ENCODE data around the gene PFKP. TPM values are rescaled to one million over a fixed set of nuclear protein-coding genes. Genes with fewer than 3 reads are reported as not detected.
A peak's percentile ranks its signal among the peaks of the same experiment; 100 is the strongest.

Gene PFKP
- total and polyA plus RNA-seq, 2 donors: 40.7 to 118 TPM

GRCh38 chr10:3065622-3066021 lies 1.7 kb upstream of the PFKP start:
- peaks cover 0 to 9% of the 10 kb centered on the region in 2 donors for H3K4me1 ChIP-seq (ENCODE audit: control insufficient read depth in 2 of 2, insufficient read depth in 2 of 2, low read length in 2 of 2)
- WGBS: 95% methylated on average over 8 of the region's 8 CpGs
- H3K9me3 ChIP-seq (ENCODE audit: control insufficient read depth in 2 of 2, insufficient read depth in 1 of 2, low read length in 1 of 2): no peaks in the 10 kb centered on the region
- no peak overlapping the region for H3K4me3 ChIP-seq (ENCODE audit: low read length in 2 of 2)
- H3K27ac ChIP-seq (ENCODE audit: low read depth in 1 of 2, low read length in 1 of 2): no peak overlapping the region
- peaks cover 18 to 53% of the 10 kb centered on the region in 2 donors for H3K27me3 ChIP-seq (ENCODE audit: control insufficient read depth in 2 of 2, insufficient read depth in 1 of 2, low read length in 1 of 2)
- no peak for DNase-seq (ENCODE audit: low read depth in 6 of 9, low spot score in 9 of 9)
- peaks cover 0 to 5% of the 10 kb centered on the region in 2 donors for H3K36me3 ChIP-seq (ENCODE audit: control insufficient read depth in 2 of 2, insufficient read depth in 2 of 2, low read length in 1 of 2)

GRCh38 chr10:3066317-3067117 lies 831 bp upstream of the PFKP start:
- Histone ChIP-seq H3K4me3 (ENCODE audit: low read length in 2 of 2) (peak overlapping the region; percentile 18 to 75), H3K36me3 (ENCODE audit: control insufficient read depth in 2 of 2, insufficient read depth in 2 of 2, low read length in 1 of 2) (peaks cover 1 to 7% of the 10 kb centered on the region in 2 donors), H3K4me1 (ENCODE audit: control insufficient read depth in 2 of 2, insufficient read depth in 2 of 2, low read length in 2 of 2) (peaks cover 0 to 9% of the 10 kb centered on the region in 2 donors), H3K27me3 (ENCODE audit: control insufficient read depth in 2 of 2, insufficient read depth in 1 of 2, low read length in 1 of 2) (peaks cover 18 to 53% of the 10 kb centered on the region in 2 donors), H3K27ac (ENCODE audit: low read depth in 1 of 2, low read length in 1 of 2) (no peak overlapping the region), H3K9me3 (ENCODE audit: control insufficient read depth in 2 of 2, insufficient read depth in 1 of 2, low read length in 1 of 2) (no peaks in the 10 kb centered on the region)
- 14% methylated on average over 71 of the region's 71 CpGs for WGBS
- no peak for DNase-seq (ENCODE audit: low read depth in 6 of 9, low spot score in 9 of 9)

GRCh38 chr10:3067859-3068179 lies 471 bp downstream of the PFKP start:
- peaks cover 18 to 48% of the 10 kb centered on the region in 2 donors for H3K27me3 ChIP-seq (ENCODE audit: control insufficient read depth in 2 of 2, insufficient read depth in 1 of 2, low read length in 1 of 2)
- H3K4me1 ChIP-seq (ENCODE audit: control insufficient read depth in 2 of 2, insufficient read depth in 2 of 2, low read length in 2 of 2): peaks cover 0 to 9% of the 10 kb centered on the region in 2 donors
- DNase-seq (ENCODE audit: low read depth in 6 of 9, low spot score in 9 of 9): peak in 2 of 9 donors; percentile 16 to 21
- peak overlapping the region; percentile 26 to 66 for H3K27ac ChIP-seq (ENCODE audit: low read depth in 1 of 2, low read length in 1 of 2)
- WGBS: under 1% methylated on average over 29 of the region's 29 CpGs
- no peaks in the 10 kb centered on the region for H3K9me3 ChIP-seq (ENCODE audit: control insufficient read depth in 2 of 2, insufficient read depth in 1 of 2, low read length in 1 of 2)
- H3K36me3 ChIP-seq (ENCODE audit: control insufficient read depth in 2 of 2, insufficient read depth in 2 of 2, low read length in 1 of 2): peaks cover 7 to 10% of the 10 kb centered on the region in 2 donors
- peak overlapping the region; percentile 75 to 84 for H3K4me3 ChIP-seq (ENCODE audit: low read length in 2 of 2)

GRCh38 chr10:3068201-3068967 lies 1.0 kb downstream of the PFKP start:
- peaks cover 18 to 42% of the 10 kb centered on the region in 2 donors for H3K27me3 ChIP-seq (ENCODE audit: control insufficient read depth in 2 of 2, insufficient read depth in 1 of 2, low read length in 1 of 2)
- peak overlapping the region; percentile 75 to 84 for H3K4me3 ChIP-seq (ENCODE audit: low read length in 2 of 2)
- DNase-seq (ENCODE audit: low read depth in 6 of 9, low spot score in 9 of 9): peak in 6 of 9 donors; percentile 33 to 75 (median 43)
- peaks cover 0 to 9% of the 10 kb centered on the region in 2 donors for H3K4me1 ChIP-seq (ENCODE audit: control insufficient read depth in 2 of 2, insufficient read depth in 2 of 2, low read length in 2 of 2)
- H3K27ac ChIP-seq (ENCODE audit: low read depth in 1 of 2, low read length in 1 of 2): peak overlapping the region; percentile 60 to 80
- WGBS: under 1% methylated on average over 86 of the region's 86 CpGs
- no peaks in the 10 kb centered on the region for H3K9me3 ChIP-seq (ENCODE audit: control insufficient read depth in 2 of 2, insufficient read depth in 1 of 2, low read length in 1 of 2)
- peaks cover 7 to 12% of the 10 kb centered on the region in 2 donors for H3K36me3 ChIP-seq (ENCODE audit: control insufficient read depth in 2 of 2, insufficient read depth in 2 of 2, low read length in 1 of 2)

- Histone ChIP-seq H3K9me3 (ENCODE audit: control insufficient read depth in 2 of 2, insufficient read depth in 1 of 2, low read length in 1 of 2) (no peaks in the 10 kb centered on the region), H3K27ac (ENCODE audit: low read depth in 1 of 2, low read length in 1 of 2) (no peak overlapping the region), H3K4me1 (ENCODE audit: control insufficient read depth in 2 of 2, insufficient read depth in 2 of 2, low read length in 2 of 2) (peaks cover 0 to 9% of the 10 kb centered on the region in 2 donors), H3K36me3 (ENCODE audit: control insufficient read depth in 2 of 2, insufficient read depth in 2 of 2, low read length in 1 of 2) (peaks cover 7 to 15% of the 10 kb centered on the region in 2 donors), H3K27me3 (ENCODE audit: control insufficient read depth in 2 of 2, insufficient read depth in 1 of 2, low read length in 1 of 2) (peaks cover 18 to 35% of the 10 kb centered on the region in 2 donors), H3K4me3 (ENCODE audit: low read length in 2 of 2) (peak overlapping the region; percentile 75 to 84)
- peak in 3 of 9 donors; percentile 12 to 51 (median 16) for DNase-seq (ENCODE audit: low read depth in 6 of 9, low spot score in 9 of 9)
- WGBS: 20% methylated on average over 57 of the region's 57 CpGs
These were observed 1.8 kb downstream of the PFKP start for GRCh38 chr10:3068968-3069737.

GRCh38 chr10:3069876-3070275 lies 2.5 kb downstream of the PFKP start:
- H3K4me1 ChIP-seq (ENCODE audit: control insufficient read depth in 2 of 2, insufficient read depth in 2 of 2, low read length in 2 of 2): peaks cover 0 to 9% of the 10 kb centered on the region in 2 donors
- peaks cover 7 to 18% of the 10 kb centered on the region in 2 donors for H3K36me3 ChIP-seq (ENCODE audit: control insufficient read depth in 2 of 2, insufficient read depth in 2 of 2, low read length in 1 of 2)
- no peak for DNase-seq (ENCODE audit: low read depth in 6 of 9, low spot score in 9 of 9)
- 95% methylated on average over 11 of the region's 11 CpGs for WGBS
- peaks cover 18 to 30% of the 10 kb centered on the region in 2 donors for H3K27me3 ChIP-seq (ENCODE audit: control insufficient read depth in 2 of 2, insufficient read depth in 1 of 2, low read length in 1 of 2)
- H3K9me3 ChIP-seq (ENCODE audit: control insufficient read depth in 2 of 2, insufficient read depth in 1 of 2, low read length in 1 of 2): no peaks in the 10 kb centered on the region
- H3K27ac ChIP-seq (ENCODE audit: low read depth in 1 of 2, low read length in 1 of 2): no peak overlapping the region
- H3K4me3 ChIP-seq (ENCODE audit: low read length in 2 of 2): no peak overlapping the region

GRCh38 chr10:3071405-3072198 lies 4.3 kb downstream of the PFKP start:
- no peak overlapping the region for H3K4me3 ChIP-seq (ENCODE audit: low read length in 2 of 2)
- peaks cover 0 to 9% of the 10 kb centered on the region in 2 donors for H3K4me1 ChIP-seq (ENCODE audit: control insufficient read depth in 2 of 2, insufficient read depth in 2 of 2, low read length in 2 of 2)
- WGBS: 92% methylated on average over 13 of the region's 13 CpGs
- no peak overlapping the region for H3K27ac ChIP-seq (ENCODE audit: low read depth in 1 of 2, low read length in 1 of 2)
- no peaks in the 10 kb centered on the region for H3K9me3 ChIP-seq (ENCODE audit: control insufficient read depth in 2 of 2, insufficient read depth in 1 of 2, low read length in 1 of 2)
- DNase-seq (ENCODE audit: low read depth in 6 of 9, low spot score in 9 of 9): no peak
- H3K27me3 ChIP-seq (ENCODE audit: control insufficient read depth in 2 of 2, insufficient read depth in 1 of 2, low read length in 1 of 2): peaks cover 6 to 16% of the 10 kb centered on the region in 2 donors
- peaks cover 7 to 18% of the 10 kb centered on the region in 2 donors for H3K36me3 ChIP-seq (ENCODE audit: control insufficient read depth in 2 of 2, insufficient read depth in 2 of 2, low read length in 1 of 2)

GRCh38 chr10:3072641-3073360 lies 5.5 kb downstream of the PFKP start:
- H3K36me3 ChIP-seq (ENCODE audit: control insufficient read depth in 2 of 2, insufficient read depth in 2 of 2, low read length in 1 of 2): peaks cover 7 to 18% of the 10 kb centered on the region in 2 donors
- peaks cover 0 to 5% of the 10 kb centered on the region in 2 donors for H3K27me3 ChIP-seq (ENCODE audit: control insufficient read depth in 2 of 2, insufficient read depth in 1 of 2, low read length in 1 of 2)
- H3K27ac ChIP-seq (ENCODE audit: low read depth in 1 of 2, low read length in 1 of 2): no peak overlapping the region
- H3K4me3 ChIP-seq (ENCODE audit: low read length in 2 of 2): no peak overlapping the region
- DNase-seq (ENCODE audit: low read depth in 6 of 9, low spot score in 9 of 9): no peak
- no peaks in the 10 kb centered on the region for H3K9me3 ChIP-seq (ENCODE audit: control insufficient read depth in 2 of 2, insufficient read depth in 1 of 2, low read length in 1 of 2)
- peaks cover 0 to 9% of the 10 kb centered on the region in 2 donors for H3K4me1 ChIP-seq (ENCODE audit: control insufficient read depth in 2 of 2, insufficient read depth in 2 of 2, low read length in 2 of 2)
- WGBS: 97% methylated on average over 10 of the region's 10 CpGs
